H9 (cell line): ENCODE data around the gene ILK. TPM values are rescaled to one million over a fixed set of nuclear protein-coding genes. Genes with fewer than 3 reads are reported as not detected.

Experiments used
- DNase-seq: peaks from one replicate; pipeline ENCODE4 v3.0.0-alpha.2; 2017
- H2AFZ ChIP-seq: one replicate; pipeline ENCODE4 v1.6.1; 2013; ENCODE audit warnings: mild to moderate bottlenecking, low read length, control low read depth, moderate library complexity
- H2AK5ac ChIP-seq: 2 replicates; pipeline ENCODE4 v1.6.1; 2013; ENCODE audit warnings: low read length, control low read depth, mixed read lengths; ENCODE audit not compliant: insufficient read length
- H2BK120ac ChIP-seq: one replicate; pipeline ENCODE4 v1.6.1; 2013; ENCODE audit warnings: low read depth, mild to moderate bottlenecking, low read length, control low read depth, inconsistent platforms; ENCODE audit not compliant: poor library complexity, severe bottlenecking
- H2BK12ac ChIP-seq: 2 replicates; pipeline ENCODE4 v1.6.1; 2013; ENCODE audit warnings: low read length, control low read depth, mixed read lengths, low read depth; ENCODE audit not compliant: insufficient read length
- H2BK15ac ChIP-seq: 2 replicates; pipeline ENCODE4 v1.6.1; 2013; ENCODE audit warnings: low read depth, low read length, control low read depth
- H2BK20ac ChIP-seq: one replicate; pipeline ENCODE4 v1.6.1; 2013; ENCODE audit warnings: low read depth, mild to moderate bottlenecking, low read length, control low read depth, inconsistent platforms; ENCODE audit not compliant: poor library complexity, severe bottlenecking
- H2BK5ac ChIP-seq: 2 replicates; pipeline ENCODE4 v1.6.1; 2013; ENCODE audit warnings: low read length, control low read depth, mixed read lengths; ENCODE audit not compliant: insufficient read length
- H3K14ac ChIP-seq: 2 replicates; pipeline ENCODE4 v1.6.1; 2013; ENCODE audit warnings: low read length, control low read depth; ENCODE audit not compliant: insufficient read depth
- H3K18ac ChIP-seq: 2 replicates; pipeline ENCODE4 v1.6.1; 2013; ENCODE audit warnings: low read depth, mild to moderate bottlenecking, mixed read lengths, low read length, control low read depth; ENCODE audit not compliant: insufficient read length
- H3K23ac ChIP-seq: 2 replicates; pipeline ENCODE4 v1.6.1; 2013; ENCODE audit warnings: low read length, control low read depth, mixed read lengths, low read depth; ENCODE audit not compliant: insufficient read length
- H3K23me2 ChIP-seq: 2 replicates; pipeline ENCODE4 v1.6.1; 2013; ENCODE audit warnings: low read depth, mild to moderate bottlenecking, mixed read lengths, low read length, control low read depth; ENCODE audit not compliant: insufficient read length, poor library complexity, severe bottlenecking
- H3K27ac ChIP-seq: 2 replicates; pipeline ENCODE4 v1.5.1; 2013; ENCODE audit warnings: low read length, control low read depth, mixed read lengths, low read depth; ENCODE audit not compliant: insufficient read length
- H3K27me3 ChIP-seq: 2 replicates; pipeline ENCODE4 v1.6.1; 2013; ENCODE audit warnings: low read length, control low read depth, inconsistent platforms; ENCODE audit not compliant: insufficient read depth
- H3K4ac ChIP-seq: 2 replicates; pipeline ENCODE4 v1.6.1; 2013; ENCODE audit warnings: low read depth, mild to moderate bottlenecking, control low read depth, inconsistent platforms, low read length, moderate library complexity
- H3K4me1 ChIP-seq: 2 replicates; pipeline ENCODE4 v1.6.1; 2013; ENCODE audit warnings: low read length, control low read depth, inconsistent platforms; ENCODE audit not compliant: insufficient read depth
- H3K4me2 ChIP-seq: 2 replicates; pipeline ENCODE4 v1.6.1; 2013; ENCODE audit warnings: low read length, control low read depth, mixed read lengths; ENCODE audit not compliant: insufficient read length, insufficient read depth
- H3K56ac ChIP-seq: 2 replicates; pipeline ENCODE4 v1.6.1; 2013; ENCODE audit warnings: low read depth, mild to moderate bottlenecking, mixed read lengths, low read length, control low read depth; ENCODE audit not compliant: insufficient read length
- H3K79me1 ChIP-seq: 2 replicates; pipeline ENCODE4 v1.6.1; 2013; ENCODE audit warnings: low read depth, mild to moderate bottlenecking, moderate library complexity, low read length, control low read depth, inconsistent platforms; ENCODE audit not compliant: insufficient read depth, poor library complexity, severe bottlenecking
- H3K79me2 ChIP-seq: 2 replicates; pipeline ENCODE4 v1.6.1; 2013; ENCODE audit warnings: low read length, control low read depth, inconsistent platforms; ENCODE audit not compliant: insufficient read depth
- H3K9ac ChIP-seq: 2 replicates; pipeline ENCODE4 v1.6.1; 2013; ENCODE audit warnings: low read length, control low read depth, mixed read lengths; ENCODE audit not compliant: insufficient read length; ENCODE audit errors: extremely low read depth
- H3K9me3 ChIP-seq: one replicate; pipeline ENCODE4 v1.6.1; 2013; ENCODE audit warnings: low read depth, low read length, inconsistent platforms; ENCODE audit not compliant: control insufficient read depth
- H3T11ph ChIP-seq: one replicate; pipeline ENCODE4 v1.6.1; 2013; ENCODE audit warnings: mild to moderate bottlenecking, low read length, control low read depth, inconsistent platforms
- H4K20me1 ChIP-seq: one replicate; pipeline ENCODE4 v1.6.1; 2013; ENCODE audit not compliant: control insufficient read depth, insufficient read length, insufficient read depth
- H4K5ac ChIP-seq: 2 replicates; pipeline ENCODE4 v1.6.1; 2013; ENCODE audit warnings: low read depth, mild to moderate bottlenecking, mixed read lengths, low read length, control low read depth; ENCODE audit not compliant: insufficient read length
- H4K8ac ChIP-seq: replicated peaks from 2 replicates; pipeline ENCODE4 v1.6.1; 2013; ENCODE audit warnings: low read length, control low read depth, mixed read lengths, low read depth; ENCODE audit not compliant: insufficient read length
- H4K91ac ChIP-seq: 2 replicates; pipeline ENCODE4 v1.6.1; 2013; ENCODE audit warnings: low read depth, mild to moderate bottlenecking, moderate library complexity, mixed read lengths, low read length, control low read depth; ENCODE audit not compliant: insufficient read length
- H3K27ac Mint-ChIP-seq, 3 experiments: 2 replicates in 2 of 3; 3 replicates in 1 of 3; pipeline ENCODE4 v1.8.0; 2020 to 2021; ENCODE audit warnings: mixed read lengths in 3 of 3, mild to moderate bottlenecking in 1 of 3, moderate library complexity in 1 of 3
- H3K27me3 Mint-ChIP-seq: 2 replicates; pipeline ENCODE4 v1.8.0; 2021; ENCODE audit warnings: low read depth, mild to moderate bottlenecking, moderate library complexity, mixed read lengths
- H3K36me3 Mint-ChIP-seq, 3 experiments: 2 replicates in 2 of 3; 3 replicates in 1 of 3; pipeline ENCODE4 v1.8.0; 2020 to 2021; ENCODE audit warnings: low read depth in 3 of 3, mixed read lengths in 3 of 3; ENCODE audit not compliant: insufficient read depth in 1 of 3
- H3K4me1 Mint-ChIP-seq, 2 experiments: 2 replicates each; pipeline ENCODE4 v1.8.0; 2020; ENCODE audit warnings: mixed read lengths in 2 of 2
- H3K4me3 Mint-ChIP-seq, 2 experiments: 2 replicates in 1 of 2; 3 replicates in 1 of 2; pipeline ENCODE4 v1.8.0; 2020 to 2021; ENCODE audit warnings: mild to moderate bottlenecking in 2 of 2, mixed read lengths in 2 of 2, moderate library complexity in 1 of 2
- H3K9me3 Mint-ChIP-seq, 2 experiments: 2 replicates in 1 of 2; 3 replicates in 1 of 2; pipeline ENCODE4 v1.8.0; 2020; ENCODE audit warnings: mild to moderate bottlenecking in 2 of 2, mixed read lengths in 2 of 2, moderate library complexity in 1 of 2
- WGBS: extraction: QIAGEN DNeasy Blood & Tissue Kit; methylation state at CpG from one replicate; pipeline ENCODE4 v1.1.7; 2013; ENCODE audit warnings: missing lambda C conversion rate, low lambda C conversion rate, mixed read lengths; ENCODE audit not compliant: insufficient read length; ENCODE audit errors: extremely low coverage; 5-methylcytosine and 5-hydroxymethylcytosine counted together
- total RNA-seq: library from RNA; stranded (reverse); gene quantifications from 2 replicates; pipeline ENCODE4 v1.2.1, GENCODE V29; 2021
- TF ChIP-seq, protein P1 (sequence below): fragments of 200-600 bp; sonication (generic); conservative IDR thresholded peaks from 3 replicates; pipeline ENCODE4 v1.8.0; 2021; ENCODE audit warnings: antibody characterized with exemption, mild to moderate bottlenecking

The ILK gene
- total RNA-seq, 1 experiment from 2014 or later: 100 TPM

DNA sequence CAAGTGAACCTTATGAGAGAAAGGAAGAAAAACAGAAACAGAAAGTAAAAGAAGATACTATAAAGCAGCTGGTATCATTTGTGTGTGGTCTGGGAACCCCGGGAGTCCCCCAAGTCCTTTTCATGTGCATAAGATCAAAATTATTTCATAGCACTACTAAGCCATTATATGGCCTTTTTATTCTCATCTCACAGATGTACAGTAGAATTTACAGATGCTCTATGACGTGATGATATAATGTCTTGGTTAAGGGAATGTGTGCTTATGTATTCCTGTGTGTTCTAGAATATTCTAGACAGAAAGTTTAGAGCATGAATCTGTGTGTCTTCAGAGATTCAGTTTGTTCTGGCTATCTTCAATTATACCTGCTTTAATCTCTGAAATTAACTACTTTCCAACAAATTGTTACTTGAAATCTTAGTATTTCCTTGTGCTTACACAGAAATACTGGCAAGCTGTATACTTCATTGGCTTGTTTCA, 24.2 kb downstream of the ILK start:
- H3K9me3 ChIP-seq: no peaks in the 10 kb centered on the region
- no peak overlapping the region for H2BK120ac ChIP-seq
- no peak overlapping the region for H2AK5ac ChIP-seq
- no peak overlapping the region for H3K4me3 Mint-ChIP-seq
- peaks cover 3% of the 10 kb centered on the region in 2 experiments; a peak in 2 of 4 replicates for H3K4me1 Mint-ChIP-seq
- peaks cover 43% of the 10 kb centered on the region for H3K27me3 Mint-ChIP-seq
- H2BK12ac ChIP-seq: no peak overlapping the region
- H4K5ac ChIP-seq: no peak overlapping the region
- no peak overlapping the region for H2BK5ac ChIP-seq
- peaks cover 9% of the 10 kb centered on the region for H3K23me2 ChIP-seq
- H2BK15ac ChIP-seq: no peak overlapping the region
- H3K56ac ChIP-seq: no peak overlapping the region
- H3K79me2 ChIP-seq: no peaks in the 10 kb centered on the region
- peaks cover 18% of the 10 kb centered on the region; the same call in 1 of the 2 replicates for H3K27me3 ChIP-seq
- no peak overlapping the region for H2AFZ ChIP-seq
- no peak overlapping the region for H4K8ac ChIP-seq
- no peak overlapping the region for H3K4me2 ChIP-seq
- H3K79me1 ChIP-seq: no peaks in the 10 kb centered on the region
- H3K18ac ChIP-seq: no peak overlapping the region
- no CpG with 5 or more reads among the region's 2 CpGs for WGBS
- no peak overlapping the region for H3K27ac ChIP-seq
- no peaks in the 10 kb centered on the region for H3K9me3 Mint-ChIP-seq
- H3K36me3 Mint-ChIP-seq: peaks cover 2 to 35% (median 17%) of the 10 kb centered on the region in 3 experiments
- no peak overlapping the region for H3T11ph ChIP-seq
- H3K23ac ChIP-seq: no peak overlapping the region
- no peak overlapping the region for H3K14ac ChIP-seq
- H2BK20ac ChIP-seq: no peak overlapping the region
- no peak overlapping the region for H3K4ac ChIP-seq
- H3K4me1 ChIP-seq: no peaks in the 10 kb centered on the region
- no peaks in the 10 kb centered on the region for H4K20me1 ChIP-seq
- H4K91ac ChIP-seq: no peak overlapping the region
- TF ChIP-seq, protein P1, sequence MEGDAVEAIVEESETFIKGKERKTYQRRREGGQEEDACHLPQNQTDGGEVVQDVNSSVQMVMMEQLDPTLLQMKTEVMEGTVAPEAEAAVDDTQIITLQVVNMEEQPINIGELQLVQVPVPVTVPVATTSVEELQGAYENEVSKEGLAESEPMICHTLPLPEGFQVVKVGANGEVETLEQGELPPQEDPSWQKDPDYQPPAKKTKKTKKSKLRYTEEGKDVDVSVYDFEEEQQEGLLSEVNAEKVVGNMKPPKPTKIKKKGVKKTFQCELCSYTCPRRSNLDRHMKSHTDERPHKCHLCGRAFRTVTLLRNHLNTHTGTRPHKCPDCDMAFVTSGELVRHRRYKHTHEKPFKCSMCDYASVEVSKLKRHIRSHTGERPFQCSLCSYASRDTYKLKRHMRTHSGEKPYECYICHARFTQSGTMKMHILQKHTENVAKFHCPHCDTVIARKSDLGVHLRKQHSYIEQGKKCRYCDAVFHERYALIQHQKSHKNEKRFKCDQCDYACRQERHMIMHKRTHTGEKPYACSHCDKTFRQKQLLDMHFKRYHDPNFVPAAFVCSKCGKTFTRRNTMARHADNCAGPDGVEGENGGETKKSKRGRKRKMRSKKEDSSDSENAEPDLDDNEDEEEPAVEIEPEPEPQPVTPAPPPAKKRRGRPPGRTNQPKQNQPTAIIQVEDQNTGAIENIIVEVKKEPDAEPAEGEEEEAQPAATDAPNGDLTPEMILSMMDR: no peak
- DNase-seq: no peak
- H3K27ac Mint-ChIP-seq: no peak overlapping the region
- H3K9ac ChIP-seq: no peak overlapping the region
